NAMALWA (cell line): ENCODE measurements around the gene RHBDF1.
A peak's percentile ranks its signal among the peaks of the same experiment; 100 is the strongest.

ENCODE experiments used
- DNase-seq: peaks from one replicate; pipeline ENCODE4 v3.0.0-alpha.2; 2015; ENCODE audit warnings: low spot score

RHBDF1 gene, protein sequence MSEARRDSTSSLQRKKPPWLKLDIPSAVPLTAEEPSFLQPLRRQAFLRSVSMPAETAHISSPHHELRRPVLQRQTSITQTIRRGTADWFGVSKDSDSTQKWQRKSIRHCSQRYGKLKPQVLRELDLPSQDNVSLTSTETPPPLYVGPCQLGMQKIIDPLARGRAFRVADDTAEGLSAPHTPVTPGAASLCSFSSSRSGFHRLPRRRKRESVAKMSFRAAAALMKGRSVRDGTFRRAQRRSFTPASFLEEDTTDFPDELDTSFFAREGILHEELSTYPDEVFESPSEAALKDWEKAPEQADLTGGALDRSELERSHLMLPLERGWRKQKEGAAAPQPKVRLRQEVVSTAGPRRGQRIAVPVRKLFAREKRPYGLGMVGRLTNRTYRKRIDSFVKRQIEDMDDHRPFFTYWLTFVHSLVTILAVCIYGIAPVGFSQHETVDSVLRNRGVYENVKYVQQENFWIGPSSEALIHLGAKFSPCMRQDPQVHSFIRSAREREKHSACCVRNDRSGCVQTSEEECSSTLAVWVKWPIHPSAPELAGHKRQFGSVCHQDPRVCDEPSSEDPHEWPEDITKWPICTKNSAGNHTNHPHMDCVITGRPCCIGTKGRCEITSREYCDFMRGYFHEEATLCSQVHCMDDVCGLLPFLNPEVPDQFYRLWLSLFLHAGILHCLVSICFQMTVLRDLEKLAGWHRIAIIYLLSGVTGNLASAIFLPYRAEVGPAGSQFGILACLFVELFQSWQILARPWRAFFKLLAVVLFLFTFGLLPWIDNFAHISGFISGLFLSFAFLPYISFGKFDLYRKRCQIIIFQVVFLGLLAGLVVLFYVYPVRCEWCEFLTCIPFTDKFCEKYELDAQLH

GRCh38 chr16:72561-73548 is at the start of gene RHBDF1:
RHBDF1 (minus strand) TSS chr16:72631; CDS start chr16:65015, 7,616 bp downstream.
- DNase-seq: no peak

- DNase-seq: no peak
Observed at GRCh38 chr16:120756-121155, 48.3 kb upstream of the RHBDF1 start.

DNA sequence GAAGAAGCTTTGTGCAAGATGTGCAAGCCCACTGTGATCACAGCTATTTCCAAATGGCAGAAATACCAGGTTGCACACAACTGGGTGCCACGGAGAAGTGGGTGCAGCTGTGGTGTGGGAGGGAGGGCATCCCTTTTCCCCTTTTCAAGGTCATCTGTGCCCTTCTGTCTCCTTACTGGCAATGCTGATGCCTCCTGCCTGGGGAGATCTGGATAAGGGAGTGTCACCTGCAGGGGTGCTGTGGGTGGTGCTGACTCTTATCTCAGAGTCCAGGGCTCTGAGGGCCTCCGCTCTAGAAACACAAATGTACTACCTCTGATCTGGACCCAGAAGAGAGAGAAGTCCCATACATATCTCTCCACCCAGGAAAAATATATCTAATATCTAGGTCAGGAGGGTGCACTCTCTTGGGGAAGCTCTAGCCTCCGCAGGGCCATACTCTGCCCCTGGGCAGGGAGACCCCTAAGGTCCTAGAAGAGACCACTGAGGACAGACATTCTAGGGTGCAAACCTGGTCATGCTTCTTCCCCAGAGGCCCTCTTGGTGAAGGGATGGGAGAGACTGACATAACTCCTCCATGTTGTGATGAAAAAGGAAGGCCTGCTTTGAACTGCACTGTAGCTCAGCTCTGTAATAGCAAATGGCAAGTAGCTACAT is 47.5 kb upstream of the RHBDF1 start:
- no peak for DNase-seq

DNA sequence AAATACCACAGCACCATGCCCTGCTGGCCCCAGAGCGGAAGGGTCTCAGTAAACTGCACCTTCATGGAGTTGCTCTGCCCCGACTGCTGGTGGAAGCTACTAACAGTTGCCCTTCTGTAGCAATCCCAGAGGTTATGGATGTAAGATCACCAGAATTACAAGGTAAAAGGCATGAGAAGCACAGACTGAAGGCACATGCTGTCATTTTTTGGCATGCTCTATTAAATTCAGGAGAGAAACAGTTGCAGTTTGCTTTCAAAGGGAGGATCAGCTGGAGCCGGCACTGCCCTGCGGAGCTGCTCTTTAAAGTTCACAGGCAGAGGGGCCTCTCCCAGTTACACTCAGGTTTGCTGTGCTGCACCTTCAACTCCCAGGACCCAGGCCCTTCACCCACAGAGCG is 46.9 kb upstream of the RHBDF1 start:
- DNase-seq: no peak

- no peak for DNase-seq
Observed at GRCh38 chr16:118857-119256, 46.4 kb upstream of the RHBDF1 start.

DNA sequence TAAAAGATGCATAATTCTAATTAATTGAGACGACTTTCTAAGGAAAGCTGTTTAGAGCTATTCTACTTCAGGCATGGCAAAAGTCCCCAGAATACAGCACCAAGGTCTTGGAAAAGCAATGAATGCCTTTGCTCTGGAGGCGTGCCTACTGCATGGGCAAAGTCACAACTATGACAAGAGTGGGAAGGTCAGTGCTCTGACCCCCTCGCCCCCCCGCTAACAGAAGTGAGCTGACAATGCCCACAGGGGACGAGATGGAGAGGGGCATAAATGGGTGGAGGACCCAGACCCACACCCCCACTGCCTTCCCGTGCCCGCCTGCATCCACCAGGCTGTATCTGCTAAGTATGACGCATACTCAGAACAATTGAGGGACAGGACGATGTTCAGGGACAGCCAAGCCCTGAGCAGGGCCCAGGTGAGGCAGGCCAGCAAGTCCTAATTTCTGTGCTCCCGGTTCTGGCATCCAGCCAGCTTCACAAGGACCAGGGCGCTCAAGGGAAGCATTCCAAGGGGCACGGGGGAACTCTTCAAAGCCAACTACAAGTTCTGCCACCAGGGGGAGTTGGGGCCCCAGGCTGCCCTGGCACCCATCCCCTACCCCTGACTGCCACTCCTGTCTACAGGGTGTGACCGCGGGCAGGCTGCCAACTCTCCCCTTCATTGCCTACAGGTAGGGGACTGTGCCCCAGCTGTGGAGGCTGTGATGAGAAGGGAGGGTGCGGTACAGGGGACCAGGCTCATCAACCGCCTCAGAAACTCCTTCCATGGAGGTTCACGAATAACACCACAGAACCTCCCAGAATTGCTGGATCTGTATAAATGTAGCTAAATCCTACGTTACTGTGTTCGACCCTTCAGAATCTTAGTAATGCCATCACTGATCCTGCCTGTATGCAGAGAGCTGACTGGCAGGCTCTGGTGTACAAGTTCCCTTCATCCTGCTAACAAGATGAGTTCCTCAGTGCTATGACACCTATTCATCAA is 45.2 kb upstream of the RHBDF1 start:
- peak; percentile 76 for DNase-seq

- DNase-seq: no peak
Observed at GRCh38 chr16:116015-116414, 43.6 kb upstream of the RHBDF1 start.

GRCh38 chr16:114327-114726 is 41.9 kb upstream of the RHBDF1 start:
- DNase-seq: no peak

DNA sequence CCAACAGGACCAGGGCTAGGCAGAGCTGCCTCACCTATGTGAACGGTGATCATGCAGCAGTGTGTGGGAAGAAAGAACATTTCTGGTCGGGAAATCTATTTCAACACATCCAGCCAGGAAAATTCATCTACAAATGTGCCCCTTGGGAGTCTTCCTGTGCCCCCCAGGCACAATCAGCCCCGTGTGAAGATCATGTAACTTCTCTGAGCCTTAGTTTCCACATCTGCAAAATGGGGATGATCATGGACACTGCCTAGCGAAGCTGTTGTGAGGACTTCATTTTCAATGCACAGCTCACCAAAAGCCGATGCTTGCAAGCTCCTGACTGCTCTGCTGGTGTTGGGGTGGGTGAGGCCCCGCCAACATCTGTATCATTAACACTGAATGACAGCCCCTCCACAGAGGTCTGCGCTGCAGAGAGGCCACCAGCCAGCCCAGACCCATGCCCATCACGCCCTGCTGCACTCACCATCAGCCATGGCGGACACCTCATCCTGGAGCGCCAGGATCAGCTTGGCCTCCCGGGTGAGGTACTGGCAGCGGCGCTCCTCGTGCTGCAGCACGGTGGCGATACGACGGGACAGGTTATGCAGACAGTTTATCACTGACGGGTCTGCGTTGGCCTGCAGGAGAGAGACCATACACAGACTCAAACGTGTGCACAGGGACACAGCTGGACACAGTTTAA is 39.9 kb upstream of the RHBDF1 start:
- DNase-seq: no peak

DNA sequence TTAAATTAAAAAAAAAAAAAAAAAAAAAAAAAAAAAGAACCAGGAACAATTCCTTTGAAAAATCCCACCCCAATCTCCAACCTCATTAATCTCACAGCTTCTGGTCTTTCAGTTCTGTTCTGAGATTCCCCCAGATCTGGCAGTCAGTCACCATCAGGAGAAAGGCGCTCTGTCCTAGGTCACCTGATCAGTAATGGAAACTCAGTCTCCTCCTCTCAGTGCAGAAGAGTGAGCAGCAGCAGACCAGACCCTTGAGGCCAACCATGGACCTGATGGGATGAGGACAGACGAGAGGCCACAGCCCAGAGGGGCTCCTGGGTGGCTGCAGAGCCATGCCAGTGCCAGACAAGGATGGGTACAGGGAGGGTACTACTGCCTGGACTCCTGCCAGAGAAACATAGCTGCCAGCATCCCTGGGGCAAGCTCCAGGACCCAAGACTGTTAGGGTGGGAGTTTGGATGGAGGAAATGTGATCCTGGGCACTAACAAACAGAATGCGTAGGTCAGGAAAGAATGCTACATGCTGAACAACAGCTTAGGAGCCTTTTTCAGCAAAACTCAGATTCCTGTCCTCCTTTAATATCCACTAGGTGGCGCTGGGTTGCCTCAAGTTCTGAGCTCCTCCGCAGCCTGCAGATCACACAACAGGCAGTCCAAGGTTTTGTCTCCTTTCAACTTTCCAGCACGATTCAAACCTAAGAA is 34.3 kb upstream of the RHBDF1 start:
- peak; percentile 85 for DNase-seq

DNA sequence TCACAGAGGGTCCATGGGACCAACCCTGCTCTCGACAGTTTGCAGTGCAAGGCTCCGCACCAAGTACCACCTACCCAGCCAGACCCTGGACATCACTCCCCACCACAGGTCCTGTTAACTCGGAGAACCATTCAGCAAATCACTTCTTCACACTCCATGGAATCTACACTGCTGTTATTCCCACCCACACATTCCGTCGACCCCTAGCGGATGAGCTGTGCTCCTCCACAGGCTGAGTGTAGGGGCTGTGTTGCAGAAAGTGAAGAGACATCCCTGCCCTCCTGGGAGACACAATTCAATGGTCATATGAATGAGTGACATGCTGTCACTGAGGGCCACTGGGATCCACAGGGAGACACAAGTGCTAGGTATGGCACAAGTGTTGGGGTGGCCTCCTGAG is 33.1 kb upstream of the RHBDF1 start:
- no peak for DNase-seq

GRCh38 chr16:104928-105327 is 32.5 kb upstream of the RHBDF1 start:
- DNase-seq: no peak

DNA sequence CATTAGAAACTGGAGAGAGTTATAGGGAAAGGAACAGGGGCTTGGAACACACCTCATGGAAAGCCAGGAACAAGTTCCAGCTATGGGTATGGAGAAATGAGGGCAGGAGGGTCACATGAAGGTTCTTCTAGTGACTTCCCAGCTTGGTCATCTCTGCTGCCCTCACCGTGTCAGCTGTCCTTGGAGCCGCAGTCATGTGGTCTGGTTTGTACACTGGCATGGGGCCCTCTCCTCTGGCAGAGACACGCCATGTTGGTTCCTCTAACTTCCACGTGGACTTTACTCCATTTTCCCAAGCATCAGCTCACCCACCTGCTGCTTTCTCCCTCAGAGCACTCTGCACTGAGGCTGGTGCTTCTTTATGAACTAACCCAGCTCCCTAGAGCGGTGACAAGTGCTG is 31.9 kb upstream of the RHBDF1 start:
- no peak for DNase-seq

DNA sequence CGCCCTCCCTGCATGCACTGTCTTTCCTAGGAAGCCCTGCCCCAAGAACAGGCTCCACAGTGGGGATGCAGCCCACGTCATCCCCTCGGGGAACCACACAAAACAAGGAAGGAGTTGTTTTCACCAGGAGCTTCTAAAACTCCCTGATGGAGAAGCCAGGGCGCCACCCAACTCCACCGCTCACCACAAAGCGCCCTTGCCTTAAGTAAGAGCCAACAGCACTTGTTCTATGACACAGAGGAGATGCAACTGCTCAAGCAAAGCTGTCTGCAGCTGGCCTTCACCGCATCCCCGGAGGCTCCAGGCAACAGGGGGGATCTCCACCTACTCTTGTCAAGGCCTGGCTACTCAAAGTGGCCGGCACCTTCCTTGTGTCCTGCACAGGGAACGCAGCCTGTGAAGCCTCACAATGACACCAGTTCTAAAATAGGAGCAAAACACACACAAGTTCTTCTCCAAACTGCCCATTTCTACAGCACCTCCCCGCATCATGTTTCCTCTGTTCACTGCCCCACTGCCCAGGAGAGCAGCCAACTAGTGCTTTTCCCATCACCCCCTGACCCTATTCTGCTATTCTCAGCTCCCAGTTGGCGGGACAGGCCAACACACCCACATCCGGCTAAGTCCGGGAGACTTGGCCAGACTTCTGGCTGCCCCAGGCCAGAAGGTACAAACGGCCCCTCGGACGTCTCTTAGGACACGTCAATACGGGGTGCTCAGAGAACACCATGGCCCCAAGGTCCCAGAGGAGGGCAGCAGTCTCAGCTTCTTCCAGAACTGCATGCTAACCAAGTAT is 29.8 kb upstream of the RHBDF1 start:
- no peak for DNase-seq

DNA sequence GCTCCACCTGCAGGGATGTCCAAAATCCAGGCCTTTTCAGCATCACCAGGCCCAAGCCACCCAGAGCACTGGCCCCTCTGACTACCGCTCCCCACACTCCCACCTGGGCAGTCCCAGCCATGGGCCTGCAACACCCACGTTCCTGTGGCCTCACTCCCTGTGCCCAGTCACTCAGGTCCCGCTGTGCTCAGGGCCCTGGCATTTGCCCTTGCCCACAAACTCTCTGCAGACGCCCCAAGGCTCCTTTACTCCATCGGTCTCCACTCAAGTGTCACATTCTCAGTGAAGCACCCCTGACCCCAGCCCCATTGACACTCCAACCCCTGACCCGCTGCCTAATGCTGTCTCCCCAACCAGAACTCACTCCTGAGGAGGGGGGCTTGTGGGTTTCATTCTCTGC is 29.2 kb upstream of the RHBDF1 start:
- DNase-seq: no peak

DNA sequence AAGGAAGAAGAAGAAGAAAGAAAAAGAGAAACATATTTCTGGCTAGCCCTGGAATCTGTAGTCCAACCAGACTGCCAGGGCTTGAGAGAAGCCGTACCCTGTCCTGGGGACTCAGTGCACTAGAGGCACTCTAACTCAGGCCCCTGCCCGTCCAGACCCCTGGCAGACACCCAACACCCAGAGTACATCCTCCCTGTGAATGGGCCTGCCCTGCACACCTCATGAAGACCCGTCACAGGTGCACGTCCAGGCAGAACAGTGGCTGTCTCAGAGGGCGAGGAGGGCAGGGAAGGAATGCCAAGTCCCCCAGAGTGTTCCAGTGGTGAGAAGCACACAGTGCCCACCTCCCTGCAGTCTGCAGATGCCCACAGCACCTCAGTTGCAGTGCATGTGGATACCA is 28.6 kb upstream of the RHBDF1 start:
- DNase-seq: no peak

DNA sequence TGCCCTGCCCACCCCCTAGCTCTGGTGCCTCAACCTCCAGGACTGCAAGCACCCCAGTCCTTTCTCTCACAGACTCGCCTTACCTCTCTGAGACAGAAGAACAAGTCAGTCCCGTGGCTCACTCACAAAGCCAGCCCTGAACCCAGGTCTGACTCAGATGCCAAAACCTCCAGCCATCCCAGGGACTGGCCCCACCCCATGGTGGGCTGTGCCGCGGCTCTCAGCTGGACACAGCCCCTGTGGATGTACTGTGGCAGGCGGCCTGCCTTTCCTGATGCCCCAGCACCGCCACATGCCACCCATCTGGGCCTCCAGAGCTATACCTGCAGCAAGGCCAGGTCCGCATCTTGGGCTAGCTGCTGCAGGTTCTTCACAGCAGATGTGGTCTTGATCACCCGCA is 25.4 kb upstream of the RHBDF1 start:
- DNase-seq: no peak

DNA sequence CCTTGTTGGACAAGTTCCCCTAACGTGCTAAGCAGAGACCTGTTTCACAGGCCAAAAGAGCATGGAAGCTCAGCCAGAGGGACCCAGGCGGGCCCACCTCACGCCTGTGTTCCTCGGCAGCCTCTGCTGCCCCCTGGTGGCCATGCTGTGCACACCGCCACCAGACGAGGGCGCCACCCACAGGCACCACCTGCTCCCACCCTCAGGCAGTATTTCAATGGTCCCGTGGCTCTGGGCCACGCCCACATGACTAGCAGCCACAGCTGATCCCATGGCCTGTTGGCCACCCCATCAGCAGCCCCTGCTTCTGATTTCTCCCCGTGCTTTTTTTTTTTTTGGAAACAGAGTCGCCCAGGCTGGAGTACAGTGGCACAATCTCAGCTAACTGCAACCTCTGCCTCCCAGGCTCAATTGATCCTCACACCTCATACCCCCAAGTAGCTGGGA is 24.5 kb upstream of the RHBDF1 start:
- peak; percentile 96 for DNase-seq
